ENCODE data around the gene OLFML2A. TPM values are rescaled to one million over a fixed set of nuclear protein-coding genes. Genes with fewer than 3 reads are reported as not detected.

OLFML2A gene
- total RNA-seq, 1 experiment from 2014 or later = 5.8 TPM

- Histone ChIP-seq H3K18ac (ENCODE audit: insufficient read length, low read depth, low read length) (no peak overlapping the region), H3T11ph (ENCODE audit: low read length) (no peak overlapping the region), H4K20me1 (ENCODE audit: control insufficient read depth, insufficient read depth, insufficient read length) (no peaks in the 10 kb centered on the region), H2AK5ac (ENCODE audit: insufficient read length, low read length) (no peak overlapping the region), H3K9ac (ENCODE audit: extremely low read depth, insufficient read length, low read length) (no peak overlapping the region), H3K23ac (ENCODE audit: insufficient read length, low read depth, low read length) (no peak overlapping the region), H3K27me3 (ENCODE audit: insufficient read depth, low read length) (no peaks in the 10 kb centered on the region), H3K79me2 (ENCODE audit: insufficient read depth, low read length) (no peaks in the 10 kb centered on the region), H2BK12ac (ENCODE audit: insufficient read length, low read depth, low read length) (no peak overlapping the region), H2AFZ (ENCODE audit: low read length) (no peak overlapping the region), H3K79me1 (ENCODE audit: insufficient read depth, low read depth, low read length, poor library complexity, severe bottlenecking) (no peaks in the 10 kb centered on the region), H3K27ac (ENCODE audit: insufficient read length, low read depth, low read length) (no peak overlapping the region), H2BK5ac (ENCODE audit: insufficient read length, low read length) (no peak overlapping the region), H3K56ac (ENCODE audit: insufficient read length, low read depth, low read length) (no peak overlapping the region), H3K4me2 (ENCODE audit: insufficient read depth, insufficient read length, low read length) (no peak overlapping the region), H3K9me3 (ENCODE audit: control insufficient read depth, low read depth, low read length) (no peaks in the 10 kb centered on the region), H2BK15ac (ENCODE audit: low read depth, low read length) (no peak overlapping the region), H4K8ac (replicated peaks; ENCODE audit: insufficient read length, low read depth, low read length) (no peak overlapping the region), H3K4me1 (ENCODE audit: insufficient read depth, low read length) (no peaks in the 10 kb centered on the region; the same call in 1 of the 2 replicates), H4K91ac (ENCODE audit: insufficient read length, low read depth, low read length) (no peak overlapping the region), H2BK120ac (ENCODE audit: low read depth, low read length, poor library complexity, severe bottlenecking) (no peak overlapping the region), H4K5ac (ENCODE audit: insufficient read length, low read depth, low read length) (no peak overlapping the region), H3K14ac (ENCODE audit: insufficient read depth, low read length) (no peak overlapping the region), H3K23me2 (ENCODE audit: insufficient read length, low read depth, low read length, poor library complexity, severe bottlenecking) (no peaks in the 10 kb centered on the region), H2BK20ac (ENCODE audit: low read depth, low read length, poor library complexity, severe bottlenecking) (no peak overlapping the region), H3K4ac (ENCODE audit: low read depth, low read length) (no peak overlapping the region)
- no peak for TF ChIP-seq CTCF (conservative IDR thresholded peaks at IDR 0.05)
- H3K27me3 Mint-ChIP-seq (ENCODE audit: low read depth) = peaks cover 4% of the 10 kb centered on the region; the same call in 1 of the 2 replicates
- H3K4me1 Mint-ChIP-seq = peaks cover 9 to 18% of the 10 kb centered on the region in 2 experiments
- H3K36me3 Mint-ChIP-seq (ENCODE audit: insufficient read depth in 1 of 3, low read depth in 3 of 3) = peaks cover 0 to 1% (median 0%) of the 10 kb centered on the region in 3 experiments; a peak in 1 of 7 replicates
- H3K9me3 Mint-ChIP-seq = peaks cover 0 to 3% of the 10 kb centered on the region in 2 experiments; a peak in 1 of 5 replicates
- WGBS (ENCODE audit: extremely low coverage, insufficient read length, low lambda C conversion rate) = no CpG with 5 or more reads among the region's 9 CpGs
- no peak overlapping the region for H3K27ac Mint-ChIP-seq
- no peak for DNase-seq
- no peak overlapping the region for H3K4me3 Mint-ChIP-seq
These were observed 54.9 kb downstream of the OLFML2A start for GRCh38 chr9:124831642-124832364.
